ENCODE measurements around the gene SPTBN2.

SPTBN2 gene

DNA sequence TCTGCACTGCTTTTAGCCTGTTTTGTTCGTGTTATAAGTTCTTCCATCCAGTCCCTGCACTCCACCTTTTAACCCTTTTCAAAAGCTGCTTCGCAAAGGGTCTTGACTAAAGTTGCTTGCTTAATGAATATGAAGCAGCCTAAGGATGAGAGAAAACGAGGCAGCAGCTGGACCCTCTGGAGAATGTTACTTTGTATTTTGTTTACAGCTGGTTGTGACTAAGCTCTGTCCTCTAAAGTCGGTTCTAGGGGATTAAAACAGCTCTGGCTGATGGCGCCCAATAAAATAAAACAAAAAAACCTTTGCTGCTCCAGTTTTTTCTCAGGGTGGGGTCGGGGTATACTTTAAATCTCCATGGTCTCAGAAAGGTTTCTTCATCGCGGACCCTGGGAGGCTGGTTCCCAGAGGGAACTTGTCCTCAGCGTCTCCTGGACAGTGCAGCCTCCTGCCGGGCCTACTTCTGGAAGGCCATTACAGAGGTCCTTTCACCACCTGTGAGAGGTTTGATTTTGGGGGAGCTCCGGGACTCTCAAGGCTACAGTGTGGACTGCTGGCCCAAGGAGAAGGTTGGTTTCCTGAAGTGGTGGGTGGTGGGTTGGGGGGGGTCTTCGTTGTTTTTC lies 91.3 kb downstream of the SPTBN2 start:
- DNase-seq, result no peak

DNA sequence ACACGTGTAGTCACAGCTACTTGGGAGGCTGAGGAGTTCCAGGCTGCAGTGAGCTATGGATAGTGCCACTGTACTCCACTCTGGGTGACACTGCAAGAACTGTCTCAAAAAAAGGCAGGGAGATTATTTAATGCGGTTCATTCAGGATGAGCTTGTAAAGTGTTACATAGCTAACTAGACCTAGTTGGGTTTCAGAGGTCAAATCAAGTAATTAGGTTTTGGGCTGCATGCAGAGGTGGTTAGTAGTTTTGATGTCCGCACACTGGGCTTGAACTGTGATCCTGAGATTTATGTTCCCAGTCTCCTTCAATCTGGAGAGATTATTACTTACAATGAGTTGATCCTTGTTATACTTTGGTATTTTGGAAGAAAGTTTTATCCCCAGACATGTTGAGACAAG lies 92.6 kb downstream of the SPTBN2 start:
- no peak for DNase-seq

Data from activated CD4-positive, alpha-beta T cell treated with anti-CD3 and anti-CD28 coated beads for 1 hour (primary cell).